Fibroblast of peridontal ligament (primary cell): Measurements from ENCODE around the gene ZP4.

Experiments
- DNase-seq: peaks from one replicate; pipeline ENCODE4 v3.0.0-alpha.2; 2010; ENCODE audit errors: extremely low read depth

The ZP4 gene

GRCh38 chr1:237890822-237891221 lies at the start of gene ZP4:
TSS of gene ZP4 (minus strand) at chr1:237890922. CDS start at chr1:237890635, 287 bp downstream.
- no peak for DNase-seq

GRCh38 chr1:237938553-237938952 lies 47.8 kb upstream of the ZP4 start:
- DNase-seq, result no peak

- DNase-seq, result no peak
Observed at GRCh38 chr1:237938068-237938467, 47.3 kb upstream of the ZP4 start.

GRCh38 chr1:237932816-237933215 lies 42.1 kb upstream of the ZP4 start:
- DNase-seq, result no peak

GRCh38 chr1:237931581-237931980 lies 40.9 kb upstream of the ZP4 start:
- DNase-seq, result no peak

GRCh38 chr1:237927198-237927597 lies 36.5 kb upstream of the ZP4 start:
- no peak for DNase-seq

GRCh38 chr1:237921306-237921705 lies 30.6 kb upstream of the ZP4 start:
- DNase-seq, result no peak

GRCh38 chr1:237913345-237913744 lies 22.6 kb upstream of the ZP4 start:
- DNase-seq, result no peak

GRCh38 chr1:237911911-237912310 lies 21.2 kb upstream of the ZP4 start:
- DNase-seq, result no peak

- no peak for DNase-seq
Observed at GRCh38 chr1:237910834-237911233, 20.1 kb upstream of the ZP4 start.

GRCh38 chr1:237903961-237904360 lies 13.2 kb upstream of the ZP4 start:
- no peak for DNase-seq

- no peak for DNase-seq
Observed at GRCh38 chr1:237902960-237903743, 12.4 kb upstream of the ZP4 start.

GRCh38 chr1:237901299-237901934 lies 10.7 kb upstream of the ZP4 start:
- no peak for DNase-seq

GRCh38 chr1:237895630-237896029 lies 4.9 kb upstream of the ZP4 start:
- DNase-seq, result no peak

- DNase-seq, result no peak
Observed at GRCh38 chr1:237894131-237894530, 3.4 kb upstream of the ZP4 start.

GRCh38 chr1:237891979-237892378 lies 1.3 kb upstream of the ZP4 start:
- no peak for DNase-seq

- DNase-seq, result no peak
Observed at GRCh38 chr1:237891266-237891665, 544 bp upstream of the ZP4 start.

GRCh38 chr1:237890416-237890815 lies 306 bp downstream of the ZP4 start:
- no peak for DNase-seq

- no peak for DNase-seq
Observed at GRCh38 chr1:237888143-237888542, 2.6 kb downstream of the ZP4 start.

GRCh38 chr1:237887542-237887941 lies 3.2 kb downstream of the ZP4 start:
- no peak for DNase-seq

GRCh38 chr1:237884237-237884636 lies 6.5 kb downstream of the ZP4 start:
- no peak for DNase-seq

- no peak for DNase-seq
Observed at GRCh38 chr1:237879195-237879594, 11.5 kb downstream of the ZP4 start.

- DNase-seq, result no peak
Observed at GRCh38 chr1:237878406-237878805, 12.3 kb downstream of the ZP4 start.
